HG03571 (cell line): ENCODE measurements around the gene CABLES1.

Experiments used
- ATAC-seq: cut with Tn5 transposase; IDR thresholded peaks from one replicate; pipeline ENCODE4 v1.9.1; 2021; ENCODE audit not compliant: unreplicated experiment

CABLES1 gene

DNA sequence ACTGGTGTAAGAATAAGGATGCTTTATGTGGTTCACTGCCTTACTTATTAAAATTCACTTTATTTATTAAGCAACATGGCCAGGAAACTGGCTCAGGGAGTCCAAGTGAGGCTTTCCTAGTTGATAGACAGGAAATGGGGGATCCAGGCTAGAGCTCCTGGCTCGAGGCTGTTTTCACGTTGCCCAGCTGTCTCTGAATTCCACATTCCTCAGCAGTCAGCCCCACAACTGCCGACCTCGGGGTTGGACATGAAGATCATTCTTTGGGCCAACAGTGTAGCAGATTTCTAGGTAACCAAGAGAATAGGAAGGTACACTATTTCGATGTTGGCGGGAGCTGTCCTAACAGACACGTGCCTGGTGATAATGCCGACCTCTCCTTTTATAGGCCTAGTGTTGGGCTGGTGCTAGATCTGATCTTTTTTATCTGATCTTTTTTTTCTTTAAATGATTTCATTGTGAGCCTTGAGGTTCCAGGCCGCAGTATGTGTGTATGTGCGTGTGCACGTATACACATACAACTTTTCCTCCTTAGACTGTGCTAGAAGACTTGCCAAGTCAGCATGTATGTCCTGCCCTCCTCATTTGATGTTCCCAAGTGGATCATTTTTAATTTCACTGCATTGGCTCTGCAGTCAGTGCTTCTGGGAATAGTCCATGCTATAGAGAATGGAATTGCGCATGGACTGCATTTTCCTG lies 103.5 kb downstream of the CABLES1 start:
- no peak for ATAC-seq

DNA sequence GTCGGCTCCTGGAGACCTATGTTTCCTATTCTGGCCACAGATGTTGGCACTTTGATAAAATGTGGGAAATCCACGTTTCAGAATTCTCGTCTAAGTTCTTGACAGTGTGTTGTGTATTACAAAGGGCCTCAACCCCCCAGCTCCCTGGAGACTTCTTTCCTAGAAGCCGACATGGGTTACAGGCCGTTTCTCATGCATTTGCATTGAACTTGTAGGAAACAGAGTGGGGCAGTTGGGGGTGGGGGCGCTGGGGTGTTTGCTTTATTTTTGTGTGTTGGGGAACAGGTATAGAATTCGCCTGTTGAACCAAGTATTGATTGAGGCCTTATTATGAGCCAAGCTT lies 104.0 kb downstream of the CABLES1 start:
- ATAC-seq: no peak

DNA sequence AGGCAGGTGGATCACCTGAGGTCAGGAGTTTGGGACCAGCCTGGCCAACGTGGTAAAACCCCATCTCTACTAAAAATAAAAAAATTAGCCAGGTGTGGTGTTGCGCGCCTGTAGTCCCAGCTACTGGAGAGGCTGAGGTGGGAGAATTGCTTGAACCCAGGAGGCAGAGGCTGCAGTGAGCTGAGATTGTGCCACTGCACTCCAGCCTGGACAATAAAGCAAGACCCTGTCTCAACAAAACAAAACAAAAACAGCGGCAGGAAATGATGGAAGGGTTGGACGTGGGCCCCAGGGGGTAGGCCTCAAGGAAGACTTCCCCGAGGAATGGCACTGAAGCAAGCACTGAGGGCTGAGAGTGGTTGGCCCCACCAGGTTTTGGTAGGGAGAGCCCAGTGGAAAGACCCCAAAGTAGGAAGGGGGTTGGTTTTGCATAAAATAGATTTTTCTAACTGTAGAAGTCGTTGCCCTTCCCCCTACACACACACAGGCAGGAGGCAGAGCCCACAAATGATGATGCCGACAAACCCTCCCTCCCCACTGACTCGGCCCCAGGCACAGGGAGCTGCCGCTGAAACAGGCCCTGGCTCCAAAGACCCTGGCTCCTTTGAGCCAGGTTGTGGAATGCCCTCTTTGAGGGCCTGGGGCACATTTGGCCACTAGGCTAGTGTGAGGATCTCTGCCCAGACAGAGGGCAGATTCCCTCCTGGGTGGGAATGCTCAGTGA lies 104.8 kb downstream of the CABLES1 start:
- ATAC-seq: no peak

DNA sequence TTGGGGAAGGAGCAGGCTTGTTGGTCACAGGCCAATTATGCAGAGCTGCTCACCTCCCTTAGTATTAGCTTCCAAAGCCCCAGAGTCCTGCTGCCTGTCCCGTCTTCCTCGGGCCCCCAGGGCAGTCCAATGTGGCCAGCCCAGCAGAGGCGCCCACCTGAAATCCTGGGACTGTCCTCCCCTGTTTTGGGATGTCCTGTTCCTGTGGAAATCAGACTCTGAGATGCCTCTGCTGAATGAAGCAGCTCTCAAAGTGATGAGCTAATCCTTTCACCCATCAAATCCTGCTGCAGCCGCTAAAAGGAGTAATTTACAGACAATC lies 105.3 kb downstream of the CABLES1 start:
- no peak for ATAC-seq

DNA sequence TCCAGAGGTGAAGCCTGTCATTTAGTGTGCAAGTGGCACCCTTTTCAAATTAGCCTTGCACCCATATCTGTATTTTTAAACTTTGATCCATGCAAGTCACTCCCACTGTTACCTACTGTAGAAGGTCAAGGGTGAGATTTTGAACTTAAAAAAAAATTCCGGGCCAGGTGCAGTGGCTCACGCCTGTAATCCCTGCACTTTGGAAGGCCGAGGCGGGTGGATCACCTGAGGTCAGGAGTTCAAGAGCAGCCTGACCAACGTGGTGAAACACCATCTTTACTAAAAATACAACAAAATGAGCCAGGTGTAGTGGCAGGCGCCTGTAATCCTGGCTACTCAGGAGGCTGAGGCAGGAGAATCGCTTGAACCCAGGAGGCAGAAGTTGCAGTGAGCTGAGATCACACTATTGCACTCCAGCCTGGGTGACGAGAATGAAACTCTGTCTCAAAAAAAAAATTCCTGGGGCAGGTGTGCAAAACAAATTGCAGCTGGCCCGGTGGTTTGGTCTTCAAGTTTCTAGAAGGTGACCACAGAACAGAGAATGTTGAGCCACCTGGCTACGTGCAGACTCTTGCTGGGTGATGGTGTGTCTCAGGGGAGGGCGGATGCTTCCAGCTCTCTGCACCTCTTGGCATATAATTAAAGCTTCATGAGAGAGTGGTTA lies 106.7 kb downstream of the CABLES1 start:
- peak; percentile 85 for ATAC-seq

DNA sequence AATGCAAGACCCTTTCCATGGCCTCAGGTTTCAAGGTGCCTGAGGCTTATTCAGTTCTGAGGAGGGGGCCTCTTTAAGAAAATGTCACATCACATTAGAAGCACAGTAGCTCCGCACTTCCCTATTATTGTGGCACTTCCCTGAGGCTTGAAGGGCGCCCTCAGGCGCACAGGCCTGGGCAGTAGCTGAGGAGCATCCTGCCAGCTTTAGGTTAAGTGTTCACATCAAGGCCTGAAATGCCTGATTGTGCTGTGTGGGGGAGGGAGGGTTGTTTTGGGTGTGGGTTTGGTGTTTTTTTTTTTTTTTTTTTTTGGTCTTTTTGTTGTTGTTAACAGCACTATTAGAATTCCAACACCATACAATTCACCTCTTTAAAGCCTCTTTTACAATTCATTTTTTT lies 107.9 kb downstream of the CABLES1 start:
- no peak for ATAC-seq

DNA sequence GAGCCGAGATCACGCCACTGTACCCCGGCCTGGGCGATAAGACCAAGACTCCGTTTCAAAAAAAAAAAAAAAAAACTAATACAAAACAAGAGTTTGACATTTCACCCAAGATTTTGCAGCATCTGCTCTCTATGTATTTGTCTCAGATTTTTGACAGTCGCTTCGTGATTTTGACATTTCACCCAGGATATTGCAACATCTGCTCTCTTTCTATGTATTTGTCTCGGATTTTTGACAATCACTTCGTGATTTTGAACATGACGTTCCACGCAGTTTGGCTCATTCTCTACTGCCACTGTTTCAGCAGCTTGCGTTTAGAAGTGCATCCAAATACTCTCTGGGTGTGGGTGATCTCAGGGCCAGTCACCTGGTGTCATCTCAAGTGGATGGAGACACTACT lies 108.5 kb downstream of the CABLES1 start:
- no peak for ATAC-seq

DNA sequence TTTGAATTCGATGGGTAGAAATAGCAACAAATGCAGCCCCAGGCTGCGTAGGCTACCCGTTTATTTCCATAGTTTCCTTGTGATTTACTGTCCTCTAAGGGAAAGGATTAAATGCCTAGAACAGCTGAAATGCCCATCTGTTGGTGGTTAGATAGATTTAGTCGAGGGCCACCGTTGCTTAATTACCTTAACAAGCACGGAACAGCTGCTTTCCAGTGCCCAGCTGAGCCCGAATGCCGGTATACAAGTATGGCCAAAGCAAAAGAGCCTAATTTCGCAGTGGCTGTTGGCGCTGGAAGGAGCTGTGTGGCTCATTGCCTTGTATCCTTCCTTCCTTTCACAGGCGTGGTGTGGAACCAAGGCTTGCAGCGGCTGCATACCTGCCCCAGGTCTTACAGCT lies 109.1 kb downstream of the CABLES1 start:
- ATAC-seq: no peak

DNA sequence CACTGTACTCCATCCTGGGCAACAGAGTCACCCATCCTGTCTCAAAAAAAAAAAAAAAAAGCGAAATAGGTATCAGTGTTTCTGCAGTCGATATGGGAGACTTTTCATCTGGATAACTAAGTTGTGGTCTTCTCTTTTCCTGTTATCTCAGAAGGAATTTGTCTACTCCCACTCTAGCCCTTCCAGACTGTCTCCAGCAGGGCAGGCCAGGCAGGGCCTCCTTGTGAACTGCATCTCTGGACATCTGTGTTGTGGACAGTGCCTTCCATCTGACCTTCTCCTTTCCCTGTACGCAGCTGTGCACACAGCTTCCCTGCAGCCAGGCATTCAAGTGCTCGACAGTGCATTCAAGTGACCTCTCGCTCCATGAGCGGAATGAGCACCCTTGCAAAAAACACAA lies 110.2 kb downstream of the CABLES1 start:
- ATAC-seq: no peak

DNA sequence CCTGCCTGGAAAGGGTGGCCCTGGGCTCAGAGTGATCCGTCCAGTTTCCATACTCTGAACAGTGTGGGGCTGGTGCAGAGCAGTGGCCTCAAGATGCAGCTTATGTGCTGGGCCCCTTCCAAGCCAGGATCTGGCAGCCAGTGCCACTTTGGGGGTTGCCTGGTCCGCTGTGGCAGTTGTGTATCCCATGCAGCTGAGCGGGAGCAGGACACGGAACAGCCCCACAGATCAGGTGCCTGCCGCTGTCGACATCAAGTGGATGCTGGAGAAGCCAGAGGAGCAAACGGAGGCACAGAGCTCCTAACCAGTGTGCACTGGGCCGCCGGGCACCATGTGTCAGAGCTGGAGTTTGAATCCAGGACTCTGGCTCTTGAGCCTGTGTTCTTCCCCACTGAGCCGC lies 112.0 kb downstream of the CABLES1 start:
- ATAC-seq: no peak

DNA sequence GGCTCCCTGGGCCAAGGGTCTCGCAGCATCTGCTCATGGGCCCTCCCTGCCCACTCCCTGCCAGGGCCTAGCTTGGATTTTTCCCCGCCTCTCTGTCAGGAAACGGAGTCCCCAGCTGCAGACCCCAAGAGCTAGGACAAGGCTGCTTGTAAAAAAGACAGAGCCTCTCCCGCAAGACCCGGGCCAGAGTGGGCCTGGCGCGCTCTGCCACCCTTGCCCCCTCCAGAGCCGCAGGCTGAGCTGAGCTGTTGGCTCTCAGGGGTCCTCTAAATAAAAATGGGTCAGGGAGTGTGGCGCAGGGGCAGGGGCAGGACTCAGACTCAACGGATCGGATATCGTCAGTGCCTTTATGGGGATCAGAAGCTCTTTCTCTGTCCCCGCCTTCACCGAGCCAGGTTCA lies 112.6 kb downstream of the CABLES1 start:
- ATAC-seq: no peak

DNA sequence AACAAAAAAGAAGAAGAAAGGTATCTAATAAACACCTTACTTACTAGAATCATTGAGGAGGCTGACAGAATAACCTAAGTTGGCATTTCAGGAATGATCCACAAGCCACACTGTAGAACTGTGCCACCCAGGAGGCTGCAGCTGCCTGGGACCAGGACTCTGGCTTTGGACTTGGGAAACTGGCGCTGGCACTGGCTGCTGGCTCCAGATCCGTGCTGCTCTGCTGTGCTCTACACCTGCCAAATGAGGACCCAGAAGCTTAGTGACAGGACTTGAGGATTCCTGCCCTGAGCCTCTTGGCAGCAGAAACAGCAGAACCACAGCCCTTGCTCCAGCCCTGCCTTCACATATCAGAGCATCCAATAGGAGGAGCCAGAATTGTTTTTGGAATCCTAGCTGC lies 113.5 kb downstream of the CABLES1 start:
- no peak for ATAC-seq

DNA sequence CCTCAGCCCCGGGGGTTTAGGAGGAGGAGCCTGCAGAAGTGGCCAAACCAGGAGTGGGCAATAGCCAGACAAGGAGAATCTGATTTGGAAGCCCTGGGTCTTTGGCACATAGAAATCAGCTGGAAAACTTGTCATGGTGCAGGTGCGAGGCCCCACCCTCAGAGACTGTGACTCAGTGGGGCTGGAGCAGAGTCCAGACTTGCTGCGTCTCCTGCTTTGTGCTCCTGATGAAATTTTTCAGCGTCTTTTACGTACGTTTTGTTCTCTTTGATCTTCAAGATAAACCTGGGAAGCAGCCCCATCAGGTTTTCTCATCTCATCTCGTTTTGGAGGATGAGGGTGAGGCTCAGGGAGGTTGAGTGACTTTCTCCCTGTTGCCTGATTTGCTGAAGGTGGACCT lies 114.1 kb downstream of the CABLES1 start:
- no peak for ATAC-seq

DNA sequence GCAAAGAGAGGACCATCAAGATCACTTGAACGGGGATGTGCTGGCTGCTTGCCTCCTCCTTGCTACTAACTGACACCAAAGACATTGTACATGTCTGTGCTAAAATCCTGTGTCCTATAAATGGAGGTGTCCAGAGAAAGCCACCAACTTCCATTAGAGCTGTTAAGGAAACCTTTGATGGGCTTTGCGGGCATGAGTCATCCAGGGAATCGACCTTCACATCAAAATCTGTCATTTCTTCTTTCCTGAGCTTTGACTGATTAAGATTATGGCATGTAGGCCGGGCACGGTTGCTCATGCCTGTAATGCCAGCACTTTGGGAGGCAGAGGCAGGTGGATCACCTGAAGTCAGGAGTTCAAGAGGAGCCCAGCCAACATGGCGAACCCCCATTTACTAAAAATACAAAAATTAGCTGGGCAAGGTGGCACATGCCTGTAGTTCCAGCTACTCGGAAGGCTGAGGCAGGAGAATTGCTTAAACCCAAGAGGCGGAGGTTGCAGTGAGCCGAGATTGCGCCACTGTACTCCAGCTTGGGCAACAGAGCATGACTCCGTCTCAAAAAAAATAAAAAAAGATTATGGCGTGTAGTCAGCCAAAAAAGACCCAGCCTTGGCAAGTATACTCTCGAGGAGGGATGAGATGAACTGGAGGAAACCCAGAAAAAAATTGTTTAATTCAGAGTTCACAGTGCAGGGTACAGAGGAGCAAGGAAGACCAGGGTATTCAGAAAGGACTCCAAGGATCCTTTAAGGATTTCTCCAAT lies 115.8 kb downstream of the CABLES1 start:
- ATAC-seq: no peak

DNA sequence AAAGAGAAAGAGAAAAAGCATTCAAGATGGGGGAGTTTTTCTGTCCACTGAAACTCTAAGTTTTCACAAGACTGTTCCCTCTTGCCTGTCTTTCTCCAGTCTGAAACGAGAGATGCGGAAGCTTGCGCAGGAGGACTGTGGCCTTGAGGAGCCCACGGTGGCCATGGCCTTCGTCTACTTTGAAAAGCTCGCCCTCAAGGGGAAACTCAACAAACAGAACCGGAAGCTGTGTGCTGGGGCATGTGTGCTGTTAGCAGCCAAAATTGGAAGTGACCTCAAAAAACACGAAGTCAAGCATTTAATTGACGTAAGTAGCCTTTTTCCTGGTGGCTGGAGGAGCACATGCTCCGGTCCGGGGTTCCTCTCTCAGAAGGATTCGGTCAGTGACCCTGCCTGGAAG lies 118.3 kb downstream of the CABLES1 start:
- ATAC-seq: no peak

DNA sequence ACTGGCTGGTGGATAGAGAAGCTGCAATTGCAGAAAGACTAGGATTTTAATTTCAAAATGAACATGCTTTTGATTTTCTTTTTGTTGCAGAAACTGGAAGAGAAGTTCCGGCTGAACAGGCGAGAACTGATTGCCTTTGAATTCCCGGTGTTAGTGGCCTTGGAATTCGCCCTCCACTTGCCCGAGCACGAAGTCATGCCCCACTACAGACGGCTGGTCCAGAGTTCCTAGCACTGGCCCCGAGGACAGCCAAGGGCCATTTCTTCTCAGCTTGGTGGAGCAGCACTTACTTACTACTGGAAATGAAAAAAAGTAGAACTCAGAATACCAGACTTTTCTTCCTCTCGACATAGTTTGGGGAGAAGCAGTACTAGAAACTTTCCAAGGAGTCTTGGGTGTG lies 121.9 kb downstream of the CABLES1 start:
- ATAC-seq: no peak

DNA sequence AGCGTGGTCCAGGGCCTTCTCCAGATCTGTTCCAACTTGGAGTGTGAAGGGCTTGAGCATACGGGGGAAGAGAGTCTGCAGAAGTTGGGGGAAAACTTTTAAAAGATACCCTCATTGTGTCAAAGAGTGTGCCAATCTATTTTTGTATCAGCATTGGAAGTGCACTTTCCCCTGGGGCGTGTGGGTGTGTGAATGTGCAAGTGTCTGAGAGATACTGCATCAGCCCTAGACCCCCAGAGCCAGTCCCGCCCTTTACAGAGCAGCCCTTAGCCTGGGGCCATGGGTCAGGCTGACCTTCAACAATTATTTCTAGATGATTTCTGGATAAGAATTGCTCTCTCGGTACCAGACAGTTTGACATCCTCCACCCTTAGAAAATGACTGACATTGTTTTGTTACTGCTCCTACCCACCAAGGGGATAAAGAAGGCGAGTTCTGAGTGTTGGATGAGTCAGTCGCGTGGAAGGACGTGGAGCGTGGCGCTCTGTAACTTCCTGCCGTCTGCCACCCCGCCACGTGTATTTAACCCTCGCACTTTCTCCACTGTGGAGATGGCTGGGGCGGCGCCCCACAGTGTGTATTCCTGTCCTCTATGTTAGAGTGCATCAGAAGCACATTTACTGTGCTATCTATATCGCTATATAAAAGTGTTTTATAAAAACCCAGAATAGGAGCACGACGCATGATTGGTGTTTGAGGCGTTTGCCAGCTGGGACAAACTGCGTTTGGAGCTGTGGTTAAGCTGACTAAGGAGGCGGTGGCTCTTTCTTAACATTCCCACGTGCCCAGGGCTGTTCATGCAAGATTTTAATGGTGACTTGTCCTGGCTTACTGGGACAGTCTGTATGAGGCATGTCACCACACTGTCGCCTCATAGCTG lies 122.6 kb downstream of the CABLES1 start:
- ATAC-seq: no peak

DNA sequence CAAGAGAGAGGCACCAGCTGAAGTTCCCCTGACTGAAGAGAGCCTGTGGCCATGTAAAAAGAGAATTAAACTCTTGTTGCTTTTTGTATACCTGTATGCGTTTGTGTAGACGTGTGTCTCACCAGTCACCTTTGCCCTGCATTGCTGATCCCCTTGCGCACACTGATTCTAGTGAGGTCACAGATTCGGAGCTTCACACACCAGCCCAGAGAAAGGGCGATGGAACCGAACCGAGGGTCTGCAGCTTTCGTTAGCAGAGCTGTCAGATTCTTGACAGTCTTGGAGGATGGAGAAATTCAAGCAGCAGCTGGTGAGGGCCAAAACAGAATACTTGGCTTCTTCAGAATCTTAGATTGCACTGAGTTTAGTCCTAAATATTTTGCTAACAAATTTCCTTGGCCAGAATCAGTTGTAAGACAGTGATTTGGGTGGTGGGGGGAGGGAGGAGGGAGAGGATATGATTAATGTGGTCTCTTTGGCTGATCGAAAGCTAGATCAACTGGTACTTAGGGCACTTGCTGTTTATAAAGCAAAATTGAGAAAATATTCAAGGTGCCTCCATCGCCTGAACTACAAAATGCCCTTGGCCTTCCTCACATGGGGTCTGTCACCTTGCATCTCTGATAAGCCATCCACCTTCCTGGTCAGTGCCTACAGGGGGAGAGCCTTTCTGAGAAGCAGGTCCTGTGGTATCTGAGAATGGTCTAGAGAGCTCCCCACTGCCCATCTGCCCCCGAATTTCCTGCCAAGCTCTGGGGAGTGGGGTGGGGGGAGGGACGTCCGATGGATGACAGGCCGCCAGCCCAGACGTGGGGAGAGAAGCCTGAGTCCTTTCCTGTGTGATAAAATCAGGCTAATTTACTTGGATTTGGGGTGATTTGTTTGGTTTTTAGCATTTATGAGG lies 123.5 kb downstream of the CABLES1 start:
- ATAC-seq: no peak

DNA sequence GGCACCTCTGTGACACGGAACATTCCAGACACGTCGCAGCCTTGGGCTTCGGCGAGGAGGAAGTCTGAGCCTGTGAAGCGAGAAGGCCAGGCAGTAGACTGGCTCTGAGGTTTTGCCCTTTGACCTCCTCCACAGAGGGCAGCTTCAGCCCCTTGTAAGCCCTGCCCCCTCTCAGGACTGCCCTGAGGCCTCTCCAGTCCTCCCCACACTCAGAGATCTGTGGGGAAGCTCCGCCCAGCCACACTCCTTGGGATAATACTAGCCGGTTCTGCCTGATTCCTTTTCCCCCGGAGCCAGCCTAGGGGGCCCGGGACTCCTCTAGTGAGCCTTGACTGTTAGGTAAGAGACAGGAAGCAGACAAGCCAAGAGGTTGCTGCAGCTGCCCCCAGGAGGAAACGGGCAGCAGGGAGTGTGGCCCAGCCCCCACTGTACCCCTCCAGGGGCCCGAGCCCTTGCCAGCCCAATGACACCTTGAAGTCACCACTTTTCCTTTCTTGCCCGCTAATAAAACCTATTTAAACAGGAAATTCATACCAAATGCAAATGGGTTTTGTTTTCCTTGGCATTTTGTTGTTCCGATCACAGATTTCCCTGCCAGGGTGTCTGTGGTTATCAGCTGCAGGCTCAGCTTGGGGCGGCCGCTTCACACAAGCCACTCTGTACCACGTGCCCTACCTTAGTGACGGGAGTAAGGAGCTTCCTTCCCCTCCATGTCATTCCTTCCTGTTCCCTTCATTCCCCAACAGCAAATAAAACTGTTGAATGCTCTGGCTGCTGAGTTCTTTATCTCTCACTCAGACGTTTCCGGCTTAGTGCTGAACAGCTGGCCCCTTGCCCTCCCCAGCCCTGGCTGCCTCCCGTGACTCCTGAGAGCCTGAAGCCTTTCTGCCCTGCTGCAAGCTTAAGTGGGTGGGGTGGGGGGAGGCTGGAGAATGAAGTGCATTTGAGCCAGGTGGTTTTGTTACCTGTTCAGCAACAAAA lies 124.7 kb downstream of the CABLES1 start:
- peak; percentile 73 for ATAC-seq
